ENCODE measurements around the gene EXOSC5. TPM values are rescaled to one million over a fixed set of nuclear protein-coding genes. Genes with fewer than 3 reads are reported as not detected.
A peak's percentile ranks its signal among the peaks of the same experiment; 100 is the strongest.

The EXOSC5 gene
- total and polyA plus RNA-seq, 2 of the 4 experiments (the other 2 are of a cell fraction): 19.0 to 25.2 TPM

- Histone ChIP-seq H3K4me2 (ENCODE audit: low read depth, low read length) (no peak overlapping the region), H4K20me1 (ENCODE audit: insufficient read depth, low read length) (no peaks in the 10 kb centered on the region), H3K27ac (ENCODE audit: insufficient read depth, low read length) (no peak overlapping the region), H3K9ac (ENCODE audit: low read depth, low read length) (no peak overlapping the region), H3K4me3 (ENCODE audit: insufficient read depth, low read depth, low read length) (no peak overlapping the region), H3K36me3 (ENCODE audit: control insufficient read depth, insufficient read depth, low read length) (peaks cover 10% of the 10 kb centered on the region), H3K14ac (replicated peaks; ENCODE audit: low read depth, low read length) (no peak overlapping the region), H2BK15ac (ENCODE audit: low read depth, low read length) (no peak overlapping the region), H3K4me1 (ENCODE audit: control insufficient read depth, insufficient read depth, low read length) (peaks cover 4% of the 10 kb centered on the region), H2AFZ (replicated peaks; ENCODE audit: low read length, poor library complexity) (no peak overlapping the region), H2BK120ac (ENCODE audit: low read depth, low read length) (no peak overlapping the region), H3K18ac (ENCODE audit: low read depth, low read length) (no peak overlapping the region), H3K4ac (ENCODE audit: low read depth, low read length) (no peak overlapping the region), H4K91ac (ENCODE audit: insufficient read depth, low read depth, low read length) (no peak overlapping the region), H3K27me3 (ENCODE audit: control insufficient read depth, insufficient read depth, low read length) (no peaks in the 10 kb centered on the region), H4K5ac (ENCODE audit: low read depth, low read length) (no peak overlapping the region), H2BK5ac (ENCODE audit: low read depth, low read length, poor library complexity, severe bottlenecking) (no peak overlapping the region), H3K56ac (ENCODE audit: extremely low read depth, insufficient read depth, low read length) (no peak overlapping the region), H3K9me1 (ENCODE audit: insufficient read depth, low read length) (peaks cover 10% of the 10 kb centered on the region; the same call in 1 of the 2 replicates), H3K23ac (ENCODE audit: low read depth, low read length) (no peak overlapping the region), H3K79me1 (ENCODE audit: low read depth in 1 of 2, low read length in 2 of 2) (peaks cover 5 to 13% of the 10 kb centered on the region in 2 experiments; a peak in 3 of 4 replicates), H3K9me3 (ENCODE audit: control insufficient read depth, insufficient read depth, low read length) (no peaks in the 10 kb centered on the region), H2BK20ac (ENCODE audit: low read depth, low read length) (no peak overlapping the region), H2AK5ac (ENCODE audit: low read depth, low read length) (no peak overlapping the region), H4K8ac (ENCODE audit: low read depth in 2 of 2, low read length in 2 of 2) (no peak overlapping the region), H2AK9ac (replicated peaks; ENCODE audit: low read depth, low read length, poor library complexity) (peak overlapping the region; percentile 50)
- DNase-seq: no peak
- CTCF ChIA-PET: no interaction called here
- dilution Hi-C loops (cut with HindIII; ENCODE audit: low sequenced_read_pairs, unreplicated experiment) (no loop called here), in situ Hi-C loops (cut with MboI; ENCODE audit: low sequenced_read_pairs) (no loop called here), intact Hi-C loops (cut with micrococcal nuclease) (no loop called here)
- no peak for TF ChIP-seq MXI1 (IDR thresholded peaks at IDR 0.05; ENCODE audit: borderline replicate concordance, low read depth, low read length)
- TF ChIP-seq CTCF (conservative IDR thresholded peaks at IDR 0.05; ENCODE audit: low read depth, low read length): no peak
- no peak for TF ChIP-seq POLR2A (IDR thresholded peaks at IDR 0.05; ENCODE audit: low read depth, low read length)
- TF ChIP-seq USF2 (IDR thresholded peaks at IDR 0.05; ENCODE audit: low read depth, low read length): no peak
- TF ChIP-seq MAZ (IDR thresholded peaks at IDR 0.05; ENCODE audit: borderline replicate concordance, low read depth, low read length): no peak
- TF ChIP-seq RFX5 (IDR thresholded peaks at IDR 0.05; ENCODE audit: low read depth, low read length): no peak
- no peak for TF ChIP-seq MAFK (IDR thresholded peaks at IDR 0.05; ENCODE audit: low read depth, low read length)
- TF ChIP-seq FOS (IDR thresholded peaks at IDR 0.05; ENCODE audit: low read depth, low read length): no peak
- TF ChIP-seq SMC3 (IDR thresholded peaks at IDR 0.05; ENCODE audit: low read depth, low read length): no peak
- TF ChIP-seq NFE2L2 (IDR thresholded peaks at IDR 0.05; ENCODE audit: low read depth, low read length): no peak
- no peak for TF ChIP-seq RCOR1 (IDR thresholded peaks at IDR 0.05; ENCODE audit: insufficient replicate concordance, low read length)
- TF ChIP-seq CEBPB (IDR thresholded peaks at IDR 0.05; ENCODE audit: low read depth, low read length): no peak
- no peak for TF ChIP-seq RAD21 (IDR thresholded peaks at IDR 0.05; ENCODE audit: low read length)
- TF ChIP-seq ELK1 (IDR thresholded peaks at IDR 0.05; ENCODE audit: borderline replicate concordance, low read depth, low read length): no peak
- TF ChIP-seq CHD1 (IDR thresholded peaks at IDR 0.05; ENCODE audit: low read depth, low read length): no peak
- TF ChIP-seq BHLHE40 (IDR thresholded peaks at IDR 0.05; ENCODE audit: low read depth, low read length): no peak
- ATAC-seq (ENCODE audit: low read depth): no peak
- no CpG with 5 or more reads among the region's 6 CpGs for WGBS, 2 experiments (ENCODE audit: extremely low coverage in 2 of 2, insufficient read length in 1 of 2)
- no TSS peak for BruUV-seq (replicated peaks)
- POLR2A ChIA-PET (ENCODE audit: unreplicated experiment): no interaction called here
These were observed 8.6 kb upstream of the EXOSC5 start for GRCh38 chr19:41405776-41406175.
